Loucy (cell line): Measurements from ENCODE around the gene PHLDA1.

ENCODE experiments used
- H2AFZ ChIP-seq: fragments of 200-600 bp; sonication (generic); 2 replicates; pipeline ENCODE4 v1.6.0; 2016; ENCODE audit warnings: antibody characterized with exemption, mild to moderate bottlenecking, low read length, moderate library complexity
- H3F3A ChIP-seq: fragments of 200-600 bp; 2 replicates; pipeline ENCODE4 v1.6.0; 2016; ENCODE audit warnings: antibody characterized with exemption, low read depth, mild to moderate bottlenecking
- H3K27me3 ChIP-seq: fragments of 200-600 bp; sonication (generic); 2 replicates; pipeline ENCODE4 v1.6.1; 2014; ENCODE audit warnings: low read length, mild to moderate bottlenecking; ENCODE audit not compliant: insufficient read depth, poor library complexity, severe bottlenecking
- H3K36me3 ChIP-seq: fragments of 200-600 bp; sonication (generic); 2 replicates; pipeline ENCODE4 v1.6.1; 2016; ENCODE audit warnings: low read length; ENCODE audit not compliant: insufficient read depth
- H3K4me1 ChIP-seq: fragments of 200-600 bp; sonication (generic); 2 replicates; pipeline ENCODE4 v1.5.1; 2014; ENCODE audit warnings: low read length, mild to moderate bottlenecking; ENCODE audit not compliant: insufficient read depth, poor library complexity, severe bottlenecking
- H3K4me2 ChIP-seq: fragments of 200-600 bp; sonication (generic); 2 replicates; pipeline ENCODE4 v1.6.0; 2014; ENCODE audit warnings: antibody characterized with exemption, low read length, low read depth, mild to moderate bottlenecking; ENCODE audit not compliant: poor library complexity, severe bottlenecking
- H3K4me3 ChIP-seq: fragments of 200-600 bp; sonication (generic); 2 replicates; pipeline ENCODE4 v1.5.1; 2014; ENCODE audit warnings: low read length, mild to moderate bottlenecking, mixed read lengths; ENCODE audit not compliant: poor library complexity, severe bottlenecking
- H3K79me2 ChIP-seq: fragments of 200-600 bp; sonication (generic); 2 replicates; pipeline ENCODE4 v1.6.1; 2014; ENCODE audit warnings: low read length; ENCODE audit not compliant: insufficient read depth
- H3K9ac ChIP-seq: fragments of 200-600 bp; sonication (generic); 2 replicates; pipeline ENCODE4 v1.6.0; 2014; ENCODE audit warnings: mild to moderate bottlenecking, low read depth, low read length, moderate library complexity; ENCODE audit not compliant: poor library complexity, severe bottlenecking
- H3K9me2 ChIP-seq: fragments of 200-600 bp; sonication (generic); replicated peaks from 2 replicates; pipeline ENCODE4 v1.6.1; 2016; ENCODE audit warnings: low read depth, low read length, mixed read lengths
- H3K9me3 ChIP-seq: fragments of 200-600 bp; sonication (generic); 2 replicates; pipeline ENCODE4 v1.6.1; 2014; ENCODE audit warnings: mild to moderate bottlenecking, antibody characterized with exemption, low read length, low read depth; ENCODE audit not compliant: insufficient read depth
- H4K20me1 ChIP-seq: fragments of 200-600 bp; sonication (generic); 2 replicates; pipeline ENCODE4 v1.6.0; 2014; ENCODE audit warnings: antibody characterized with exemption, low read length, mild to moderate bottlenecking; ENCODE audit not compliant: insufficient read depth, poor library complexity, severe bottlenecking
- CTCF ChIP-seq: fragments of 200-600 bp; sonication (generic); conservative IDR thresholded peaks from 2 replicates; pipeline ENCODE4 v1.5.1; 2014; ENCODE audit warnings: mild to moderate bottlenecking, antibody characterized with exemption, low read length
- EZH2phosphoT487 ChIP-seq: fragments of 200-600 bp; IDR thresholded peaks from 2 replicates; pipeline ENCODE4 v1.6.1; 2018; ENCODE audit warnings: antibody characterized with exemption, mild to moderate bottlenecking, moderate library complexity, borderline replicate concordance

Gene PHLDA1

GRCh38 chr12:76002598-76003354, 28.8 kb downstream of the PHLDA1 start:
- Histone ChIP-seq H3K36me3 (no peaks in the 10 kb centered on the region), H2AFZ (no peak overlapping the region)
- TF ChIP-seq CTCF (no peak), EZH2phosphoT487 (no peak)

GRCh38 chr12:75998292-75999063, 33.1 kb downstream of the PHLDA1 start:
- Histone ChIP-seq H3F3A (no peaks in the 10 kb centered on the region), H2AFZ (no peak overlapping the region), H3K4me2 (no peak overlapping the region), H3K9me3 (no peaks in the 10 kb centered on the region), H3K4me1 (peaks cover 16% of the 10 kb centered on the region), H3K36me3 (no peaks in the 10 kb centered on the region), H3K4me3 (no peak overlapping the region), H3K27me3 (no peaks in the 10 kb centered on the region), H3K79me2 (no peaks in the 10 kb centered on the region), H4K20me1 (no peaks in the 10 kb centered on the region), H3K9me2 (no peaks in the 10 kb centered on the region), H3K9ac (no peak overlapping the region)
- no peak for TF ChIP-seq CTCF
- no peak for TF ChIP-seq EZH2phosphoT487

More at GRCh38 chr12:76002598-76003354, 28.8 kb downstream of the PHLDA1 start:
- no peaks in the 10 kb centered on the region for H3F3A ChIP-seq
- H3K79me2 ChIP-seq = no peaks in the 10 kb centered on the region
- H3K9me3 ChIP-seq = no peaks in the 10 kb centered on the region
- no peaks in the 10 kb centered on the region for H4K20me1 ChIP-seq
- H3K4me3 ChIP-seq = no peak overlapping the region
- no peak overlapping the region for H3K9ac ChIP-seq
- no peaks in the 10 kb centered on the region for H3K9me2 ChIP-seq
- H3K4me2 ChIP-seq = no peak overlapping the region
- H3K27me3 ChIP-seq = no peaks in the 10 kb centered on the region
- H3K4me1 ChIP-seq = no peaks in the 10 kb centered on the region

- H3K27me3 ChIP-seq = no peaks in the 10 kb centered on the region
- no peak overlapping the region for H3K9ac ChIP-seq
- no peaks in the 10 kb centered on the region for H3K9me3 ChIP-seq
- no peaks in the 10 kb centered on the region for H3F3A ChIP-seq
- H3K79me2 ChIP-seq = no peaks in the 10 kb centered on the region
- no peaks in the 10 kb centered on the region for H3K9me2 ChIP-seq
- no peak for TF ChIP-seq EZH2phosphoT487
- TF ChIP-seq CTCF = no peak
- H2AFZ ChIP-seq = no peak overlapping the region
- no peak overlapping the region for H3K4me2 ChIP-seq
- H3K4me3 ChIP-seq = no peak overlapping the region
- no peaks in the 10 kb centered on the region for H4K20me1 ChIP-seq
- peaks cover 21% of the 10 kb centered on the region for H3K4me1 ChIP-seq
- H3K36me3 ChIP-seq = no peaks in the 10 kb centered on the region
Observed at GRCh38 chr12:75997658-75998057, 33.9 kb downstream of the PHLDA1 start.
